GM21529 (cell line): ENCODE results near the gene OR1A2.
"Not testable (repeated sequence)": the region's sequence is repeated elsewhere in the genome, so short reads cannot be mapped to it uniquely, and the experiment has no call there.

Source experiments
- ATAC-seq: cut with Tn5 transposase; IDR thresholded peaks from one replicate; pipeline ENCODE4 v1.9.1; 2021; ENCODE audit not compliant: unreplicated experiment

OR1A2 gene

GRCh38 chr17:3197219-3197618 is at the start of gene OR1A2:
TSS of gene OR1A2 (plus strand) at chr17:3197519. CDS start at chr17:3197519, 0 bp downstream.
- no peak for ATAC-seq

- no peak for ATAC-seq
Measured at GRCh38 chr17:3157218-3157617, 40.1 kb upstream of the OR1A2 start.

GRCh38 chr17:3167574-3167973 is 29.7 kb upstream of the OR1A2 start:
- ATAC-seq = no peak

GRCh38 chr17:3189961-3190360 is 7.4 kb upstream of the OR1A2 start:
- ATAC-seq = no peak

- ATAC-seq = no peak
Measured at GRCh38 chr17:3207367-3207766, 10.0 kb downstream of the OR1A2 start, which contains the start of gene OR1A1. TSS of gene OR1A1 (plus strand) at chr17:3207667. CDS start at chr17:3215621, 7,954 bp downstream.

GRCh38 chr17:3208484-3208883 is 11.2 kb downstream of the OR1A2 start:
- ATAC-seq = no peak

- ATAC-seq = no peak
Measured at GRCh38 chr17:3213001-3213400, 15.7 kb downstream of the OR1A2 start.

GRCh38 chr17:3213587-3213986 is 16.3 kb downstream of the OR1A2 start:
- ATAC-seq = no peak

- ATAC-seq = not testable (repeated sequence)
Measured at GRCh38 chr17:3219978-3220377, 22.7 kb downstream of the OR1A2 start.

GRCh38 chr17:3221850-3222249 is 24.5 kb downstream of the OR1A2 start:
- no peak for ATAC-seq

GRCh38 chr17:3222505-3222904 is 25.2 kb downstream of the OR1A2 start:
- no peak for ATAC-seq

- ATAC-seq = not testable (repeated sequence)
Measured at GRCh38 chr17:3224721-3225352, 27.5 kb downstream of the OR1A2 start.

GRCh38 chr17:3232300-3232699 is 35.0 kb downstream of the OR1A2 start:
- ATAC-seq = not testable (repeated sequence)

- ATAC-seq = not testable (repeated sequence)
Measured at GRCh38 chr17:3238685-3239084, 41.4 kb downstream of the OR1A2 start.

- not testable (repeated sequence) for ATAC-seq
Measured at GRCh38 chr17:3241044-3241443, 43.7 kb downstream of the OR1A2 start.

GRCh38 chr17:3244841-3245240 is 47.5 kb downstream of the OR1A2 start:
- not testable (repeated sequence) for ATAC-seq
